ENCODE measurements around the gene KRTAP4-6. TPM values are rescaled to one million over a fixed set of nuclear protein-coding genes. Genes with fewer than 3 reads are reported as not detected.

KRTAP4-6 gene
- total and polyA plus RNA-seq, 4 donors: not detected

DNA sequence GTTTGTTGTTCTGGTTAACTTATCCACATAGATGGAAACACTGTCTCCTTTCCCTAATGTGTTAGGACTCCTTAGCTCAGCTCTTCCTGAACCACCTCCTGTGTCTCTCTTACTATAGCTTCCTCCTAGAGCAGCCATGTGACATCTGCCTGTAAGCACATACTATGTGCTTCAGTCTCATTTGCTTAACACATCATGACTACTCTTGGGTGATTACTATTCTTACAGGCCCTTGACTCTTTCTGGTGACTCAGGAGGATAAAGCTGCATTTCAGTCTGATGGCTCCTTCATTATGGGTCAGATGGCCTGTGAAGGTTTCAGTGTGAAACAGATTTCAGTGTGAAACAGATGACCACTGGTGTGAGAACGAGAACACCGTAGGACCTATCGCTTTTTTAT, 38.0 kb upstream of the KRTAP4-6 start:
- H3K36me3 ChIP-seq (ENCODE audit: control insufficient read depth in 4 of 4, insufficient read depth in 3 of 4, low read depth in 1 of 4, low read length in 3 of 4): no peaks in the 10 kb centered on the region
- H3K27me3 ChIP-seq (ENCODE audit: control insufficient read depth in 4 of 4, insufficient read depth in 4 of 4, low read length in 3 of 4): peaks cover 0 to 3% (median 0%) of the 10 kb centered on the region in 4 donors
- no peak for DNase-seq (ENCODE audit: low spot score)
- no peak for TF ChIP-seq GABPA (IDR thresholded peaks at IDR 0.05 in 1 of 2, conservative IDR thresholded peaks at IDR 0.05 in 1 of 2)
- TF ChIP-seq NR2F2 (IDR thresholded peaks at IDR 0.05): no peak
- TF ChIP-seq FOXA1 (IDR thresholded peaks at IDR 0.05): no peak
- no peak for TF ChIP-seq RXRA (IDR thresholded peaks at IDR 0.05)
- no peak for TF ChIP-seq HNF4G (IDR thresholded peaks at IDR 0.05)
- TF ChIP-seq JUND (IDR thresholded peaks at IDR 0.05): no peak
- TF ChIP-seq, protein P1, sequence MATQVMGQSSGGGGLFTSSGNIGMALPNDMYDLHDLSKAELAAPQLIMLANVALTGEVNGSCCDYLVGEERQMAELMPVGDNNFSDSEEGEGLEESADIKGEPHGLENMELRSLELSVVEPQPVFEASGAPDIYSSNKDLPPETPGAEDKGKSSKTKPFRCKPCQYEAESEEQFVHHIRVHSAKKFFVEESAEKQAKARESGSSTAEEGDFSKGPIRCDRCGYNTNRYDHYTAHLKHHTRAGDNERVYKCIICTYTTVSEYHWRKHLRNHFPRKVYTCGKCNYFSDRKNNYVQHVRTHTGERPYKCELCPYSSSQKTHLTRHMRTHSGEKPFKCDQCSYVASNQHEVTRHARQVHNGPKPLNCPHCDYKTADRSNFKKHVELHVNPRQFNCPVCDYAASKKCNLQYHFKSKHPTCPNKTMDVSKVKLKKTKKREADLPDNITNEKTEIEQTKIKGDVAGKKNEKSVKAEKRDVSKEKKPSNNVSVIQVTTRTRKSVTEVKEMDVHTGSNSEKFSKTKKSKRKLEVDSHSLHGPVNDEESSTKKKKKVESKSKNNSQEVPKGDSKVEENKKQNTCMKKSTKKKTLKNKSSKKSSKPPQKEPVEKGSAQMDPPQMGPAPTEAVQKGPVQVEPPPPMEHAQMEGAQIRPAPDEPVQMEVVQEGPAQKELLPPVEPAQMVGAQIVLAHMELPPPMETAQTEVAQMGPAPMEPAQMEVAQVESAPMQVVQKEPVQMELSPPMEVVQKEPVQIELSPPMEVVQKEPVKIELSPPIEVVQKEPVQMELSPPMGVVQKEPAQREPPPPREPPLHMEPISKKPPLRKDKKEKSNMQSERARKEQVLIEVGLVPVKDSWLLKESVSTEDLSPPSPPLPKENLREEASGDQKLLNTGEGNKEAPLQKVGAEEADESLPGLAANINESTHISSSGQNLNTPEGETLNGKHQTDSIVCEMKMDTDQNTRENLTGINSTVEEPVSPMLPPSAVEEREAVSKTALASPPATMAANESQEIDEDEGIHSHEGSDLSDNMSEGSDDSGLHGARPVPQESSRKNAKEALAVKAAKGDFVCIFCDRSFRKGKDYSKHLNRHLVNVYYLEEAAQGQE (IDR thresholded peaks at IDR 0.05): no peak
- TF ChIP-seq, protein P2, sequence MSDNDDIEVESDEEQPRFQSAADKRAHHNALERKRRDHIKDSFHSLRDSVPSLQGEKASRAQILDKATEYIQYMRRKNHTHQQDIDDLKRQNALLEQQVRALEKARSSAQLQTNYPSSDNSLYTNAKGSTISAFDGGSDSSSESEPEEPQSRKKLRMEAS (IDR thresholded peaks at IDR 0.05): no peak
- no peak for TF ChIP-seq SP1 (IDR thresholded peaks at IDR 0.05)
- TF ChIP-seq FOXA2 (IDR thresholded peaks at IDR 0.05): no peak
- no peak for TF ChIP-seq TAF1 (conservative IDR thresholded peaks at IDR 0.05)
- TF ChIP-seq, protein P3, sequence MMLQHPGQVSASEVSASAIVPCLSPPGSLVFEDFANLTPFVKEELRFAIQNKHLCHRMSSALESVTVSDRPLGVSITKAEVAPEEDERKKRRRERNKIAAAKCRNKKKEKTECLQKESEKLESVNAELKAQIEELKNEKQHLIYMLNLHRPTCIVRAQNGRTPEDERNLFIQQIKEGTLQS (IDR thresholded peaks at IDR 0.05): no peak
- TF ChIP-seq, protein P4, sequence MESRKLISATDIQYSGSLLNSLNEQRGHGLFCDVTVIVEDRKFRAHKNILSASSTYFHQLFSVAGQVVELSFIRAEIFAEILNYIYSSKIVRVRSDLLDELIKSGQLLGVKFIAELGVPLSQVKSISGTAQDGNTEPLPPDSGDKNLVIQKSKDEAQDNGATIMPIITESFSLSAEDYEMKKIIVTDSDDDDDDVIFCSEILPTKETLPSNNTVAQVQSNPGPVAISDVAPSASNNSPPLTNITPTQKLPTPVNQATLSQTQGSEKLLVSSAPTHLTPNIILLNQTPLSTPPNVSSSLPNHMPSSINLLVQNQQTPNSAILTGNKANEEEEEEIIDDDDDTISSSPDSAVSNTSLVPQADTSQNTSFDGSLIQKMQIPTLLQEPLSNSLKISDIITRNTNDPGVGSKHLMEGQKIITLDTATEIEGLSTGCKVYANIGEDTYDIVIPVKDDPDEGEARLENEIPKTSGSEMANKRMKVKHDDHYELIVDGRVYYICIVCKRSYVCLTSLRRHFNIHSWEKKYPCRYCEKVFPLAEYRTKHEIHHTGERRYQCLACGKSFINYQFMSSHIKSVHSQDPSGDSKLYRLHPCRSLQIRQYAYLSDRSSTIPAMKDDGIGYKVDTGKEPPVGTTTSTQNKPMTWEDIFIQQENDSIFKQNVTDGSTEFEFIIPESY (IDR thresholded peaks at IDR 0.05): no peak
- TF ChIP-seq HNF4A (conservative IDR thresholded peaks at IDR 0.05): no peak
- no peak for TF ChIP-seq EGR1 (IDR thresholded peaks at IDR 0.05; ENCODE audit: low read depth in 2 of 2)
- TF ChIP-seq YY1 (IDR thresholded peaks at IDR 0.05): no peak
- no peak for TF ChIP-seq RAD21 (IDR thresholded peaks at IDR 0.05)
- TF ChIP-seq CTCF (IDR thresholded peaks at IDR 0.05; ENCODE audit: low read depth, low read length, missing input control): no peak
- H3K4me1 ChIP-seq (ENCODE audit: control insufficient read depth in 4 of 4, insufficient read depth in 4 of 4, low read length in 3 of 4): no peaks in the 10 kb centered on the region
- 96% methylated on average over 3 of the region's 3 CpGs for WGBS
- no peak overlapping the region for H3K27ac ChIP-seq (ENCODE audit: low read depth in 1 of 2, low read length in 2 of 2)
- H3K4me3 ChIP-seq (ENCODE audit: low read depth in 1 of 3, low read length in 3 of 3): no peak overlapping the region
- H3K9me3 ChIP-seq (ENCODE audit: control insufficient read depth in 4 of 4, low read length in 3 of 4): no peaks in the 10 kb centered on the region
- H3K9ac ChIP-seq (ENCODE audit: low read depth in 1 of 2, low read length in 2 of 2): no peak overlapping the region

Data from liver (tissue), 9 donors.